Mesendoderm (in vitro differentiated cells): ENCODE data around the gene DNAJC5G.

Experiments
- DNase-seq: peaks from one replicate; pipeline ENCODE4 v3.0.0; 2013
- H2AK5ac ChIP-seq: 2 replicates; pipeline ENCODE4 v1.6.1; 2013; ENCODE audit warnings: low read length, inconsistent platforms
- H2BK120ac ChIP-seq: 2 replicates; pipeline ENCODE4 v1.6.1; 2013; ENCODE audit warnings: low read depth, mild to moderate bottlenecking, low read length, moderate library complexity, mixed read lengths
- H2BK15ac ChIP-seq: replicated peaks from 2 replicates; pipeline ENCODE4 v1.6.1; 2013; ENCODE audit warnings: low read depth, mild to moderate bottlenecking, moderate library complexity
- H2BK5ac ChIP-seq: 2 replicates; pipeline ENCODE4 v1.6.1; 2013; ENCODE audit warnings: low read length, inconsistent platforms
- H3K18ac ChIP-seq: 2 replicates; pipeline ENCODE4 v1.6.1; 2013; ENCODE audit warnings: mild to moderate bottlenecking, low read length, mixed read lengths
- H3K23ac ChIP-seq: one replicate; pipeline ENCODE4 v1.6.1; 2013; ENCODE audit warnings: low read length
- H3K27ac ChIP-seq: 2 replicates; pipeline ENCODE4 v1.5.1; 2013; ENCODE audit warnings: low read depth, mild to moderate bottlenecking, inconsistent platforms, low read length, moderate library complexity
- H3K27me3 ChIP-seq: 2 replicates; pipeline ENCODE4 v1.6.1; 2013; ENCODE audit warnings: low read length, control low read depth, mild to moderate bottlenecking, inconsistent platforms; ENCODE audit not compliant: insufficient read depth, poor library complexity
- H3K36me3 ChIP-seq: 2 replicates; pipeline ENCODE4 v1.6.1; 2013; ENCODE audit warnings: low read length, inconsistent platforms; ENCODE audit not compliant: control insufficient read depth, insufficient read depth
- H3K4ac ChIP-seq: one replicate; pipeline ENCODE4 v1.6.1; 2013; ENCODE audit warnings: low read depth, mild to moderate bottlenecking, low read length, moderate library complexity
- H3K4me1 ChIP-seq: 2 replicates; pipeline ENCODE4 v1.6.1; 2013; ENCODE audit warnings: low read depth, low read length, inconsistent platforms; ENCODE audit not compliant: control insufficient read depth
- H3K4me2 ChIP-seq: 2 replicates; pipeline ENCODE4 v1.6.1; 2013; ENCODE audit warnings: low read length
- H3K4me3 ChIP-seq: 2 replicates; pipeline ENCODE4 v1.5.1; 2013; ENCODE audit warnings: mild to moderate bottlenecking, low read length
- H3K56ac ChIP-seq: one replicate; pipeline ENCODE4 v1.6.1; 2013; ENCODE audit warnings: low read length
- H3K79me1 ChIP-seq: 2 replicates; pipeline ENCODE4 v1.6.1; 2013; ENCODE audit warnings: low read length, inconsistent platforms
- H3K79me2 ChIP-seq: 2 replicates; pipeline ENCODE4 v1.6.1; 2013; ENCODE audit warnings: mild to moderate bottlenecking, low read length; ENCODE audit not compliant: control insufficient read depth, insufficient read depth
- H3K9ac ChIP-seq: 2 replicates; pipeline ENCODE4 v1.6.1; 2013; ENCODE audit warnings: low read length, inconsistent platforms
- H4K5ac ChIP-seq: one replicate; pipeline ENCODE4 v1.6.1; 2013; ENCODE audit warnings: low read length
- H4K8ac ChIP-seq: one replicate; pipeline ENCODE4 v1.6.1; 2013; ENCODE audit warnings: low read depth, mild to moderate bottlenecking, control low read depth, low read length, moderate library complexity
- WGBS: extraction: QIAGEN DNeasy Blood & Tissue Kit; methylation state at CpG from one replicate; pipeline ENCODE4 v1.1.7; 2013; ENCODE audit warnings: low lambda C conversion rate, missing lambda C conversion rate; ENCODE audit not compliant: insufficient coverage; ENCODE audit errors: extremely low coverage; 5-methylcytosine and 5-hydroxymethylcytosine counted together

DNAJC5G gene

DNA sequence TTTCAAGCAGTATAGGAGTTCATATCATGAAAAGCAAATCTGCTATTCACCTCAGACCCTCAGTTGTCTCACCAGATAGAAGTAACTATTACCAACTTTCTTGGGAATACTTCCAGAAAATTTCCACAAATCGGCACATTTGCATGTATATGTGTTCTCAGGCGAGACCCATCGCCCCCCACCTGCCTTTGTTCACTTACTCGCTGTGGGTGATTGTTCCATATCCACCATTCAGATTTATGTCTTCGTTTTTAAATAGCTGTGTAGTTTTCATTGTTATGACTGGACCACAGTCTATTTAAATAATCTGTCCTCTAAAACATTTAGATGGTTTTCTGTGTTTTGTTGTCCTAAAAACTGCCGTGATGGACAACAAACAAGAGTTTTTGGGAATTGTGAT is 10.2 kb downstream of the DNAJC5G start:
- Histone ChIP-seq H3K36me3 (no peaks in the 10 kb centered on the region), H4K5ac (no peak overlapping the region), H3K4ac (no peak overlapping the region), H3K18ac (no peak overlapping the region), H3K27ac (no peak overlapping the region), H4K8ac (no peak overlapping the region), H3K4me2 (no peak overlapping the region), H3K79me2 (no peaks in the 10 kb centered on the region), H3K9ac (no peak overlapping the region), H2BK5ac (no peak overlapping the region), H2BK15ac (no peak overlapping the region), H2AK5ac (no peak overlapping the region), H3K79me1 (no peaks in the 10 kb centered on the region), H3K27me3 (no peaks in the 10 kb centered on the region), H3K4me1 (peaks cover 11% of the 10 kb centered on the region), H3K56ac (no peak overlapping the region), H2BK120ac (no peak overlapping the region), H3K23ac (no peak overlapping the region), H3K4me3 (no peak overlapping the region)
- DNase-seq: no peak
- no CpG with 5 or more reads among the region's 6 CpGs for WGBS

DNA sequence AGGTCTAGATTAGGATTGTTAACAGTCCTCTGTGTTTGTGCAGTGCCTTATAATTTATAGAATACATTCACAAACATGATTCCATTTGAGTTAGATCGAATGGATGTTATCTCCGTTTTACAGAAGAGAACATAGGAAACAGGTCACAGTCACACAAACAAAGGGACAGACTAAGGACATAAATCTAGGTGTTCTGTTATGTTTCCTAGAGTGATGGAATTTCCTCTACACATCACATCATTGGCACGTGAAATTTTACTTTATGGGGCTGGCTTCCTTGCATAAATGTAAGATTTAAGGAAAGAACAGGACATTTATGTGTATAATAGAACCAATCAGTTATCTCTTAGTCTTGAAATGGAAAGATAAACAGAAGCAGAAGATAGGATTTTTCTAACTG is 13.4 kb downstream of the DNAJC5G start:
- H4K5ac ChIP-seq: no peak overlapping the region

DNA sequence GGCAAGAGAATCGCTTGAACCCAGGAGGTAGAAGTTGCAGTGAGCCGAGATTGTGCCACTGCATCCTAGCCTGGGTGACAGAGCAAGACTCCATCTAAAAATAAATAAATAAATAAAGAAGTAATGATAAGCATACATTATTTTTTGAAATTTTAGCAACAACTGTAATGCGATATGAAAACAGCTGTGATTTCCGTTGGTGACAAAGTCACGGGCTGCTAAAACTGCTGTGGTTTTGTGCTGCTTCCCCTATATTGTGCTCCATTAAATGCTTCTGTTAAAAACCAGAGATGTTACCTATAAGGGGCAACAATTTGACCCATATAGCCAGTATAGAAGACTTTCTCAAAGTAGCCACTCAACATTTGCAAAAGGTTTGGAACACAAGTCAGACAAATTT is 15.3 kb downstream of the DNAJC5G start:
- Histone ChIP-seq H3K4me1 (peaks cover 2% of the 10 kb centered on the region), H2BK15ac (no peak overlapping the region), H2BK120ac (no peak overlapping the region), H3K9ac (no peak overlapping the region), H2BK5ac (no peak overlapping the region), H3K79me1 (no peaks in the 10 kb centered on the region), H4K5ac (no peak overlapping the region), H3K18ac (no peak overlapping the region), H3K27me3 (no peaks in the 10 kb centered on the region), H3K4me2 (no peak overlapping the region), H3K4ac (no peak overlapping the region), H4K8ac (no peak overlapping the region), H3K56ac (no peak overlapping the region), H3K36me3 (no peaks in the 10 kb centered on the region), H3K23ac (no peak overlapping the region), H2AK5ac (no peak overlapping the region), H3K27ac (no peak overlapping the region), H3K4me3 (no peak overlapping the region), H3K79me2 (no peaks in the 10 kb centered on the region)
- no peak for DNase-seq
- no CpG with 5 or more reads among the region's 5 CpGs for WGBS

More for the DNA sequence above, 13.4 kb downstream of the DNAJC5G start:
- no peak overlapping the region for H3K27ac ChIP-seq
- no peak overlapping the region for H3K18ac ChIP-seq
- no peaks in the 10 kb centered on the region for H3K36me3 ChIP-seq
- H3K4me3 ChIP-seq: no peak overlapping the region
- H3K56ac ChIP-seq: no peak overlapping the region
- no peaks in the 10 kb centered on the region for H3K27me3 ChIP-seq
- H3K79me2 ChIP-seq: no peaks in the 10 kb centered on the region
- H2BK5ac ChIP-seq: no peak overlapping the region
- H3K79me1 ChIP-seq: no peaks in the 10 kb centered on the region
- H3K9ac ChIP-seq: no peak overlapping the region
- H4K8ac ChIP-seq: no peak overlapping the region
- peaks cover 2% of the 10 kb centered on the region for H3K4me1 ChIP-seq
- no peak overlapping the region for H2AK5ac ChIP-seq
- no peak overlapping the region for H3K23ac ChIP-seq
- H3K4ac ChIP-seq: no peak overlapping the region
- no peak overlapping the region for H2BK15ac ChIP-seq
- H2BK120ac ChIP-seq: no peak overlapping the region
- DNase-seq: no peak
- no CpG with 5 or more reads among the region's 3 CpGs for WGBS
- no peak overlapping the region for H3K4me2 ChIP-seq

DNA sequence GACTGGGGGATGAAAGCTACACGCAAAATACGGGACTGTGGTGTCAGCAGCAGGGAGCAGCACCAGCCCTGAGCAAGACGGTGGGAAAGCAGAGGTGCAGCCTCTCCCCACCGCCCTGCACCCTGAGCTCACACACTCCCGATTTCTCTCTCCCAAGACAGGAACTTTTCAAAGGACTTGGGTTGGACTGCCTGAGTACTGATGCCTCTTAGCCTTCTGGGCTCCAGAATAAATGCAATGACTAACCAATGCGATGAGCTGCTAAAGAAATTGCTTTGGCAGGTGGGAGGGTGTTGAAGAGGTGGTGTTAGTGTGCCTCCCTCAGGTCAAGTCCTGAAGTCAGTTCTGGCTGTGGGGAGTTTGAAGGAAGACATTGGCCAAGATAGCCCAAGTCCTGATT is 16.6 kb downstream of the DNAJC5G start:
- H4K5ac ChIP-seq: no peak overlapping the region
- H3K4me2 ChIP-seq: no peak overlapping the region
- no peak overlapping the region for H3K4ac ChIP-seq
- no peak overlapping the region for H2BK15ac ChIP-seq
- H3K56ac ChIP-seq: no peak overlapping the region
- WGBS: no CpG with 5 or more reads among the region's 6 CpGs
- no peak overlapping the region for H3K23ac ChIP-seq
- H3K18ac ChIP-seq: no peak overlapping the region
- H4K8ac ChIP-seq: no peak overlapping the region
- no peak overlapping the region for H3K4me3 ChIP-seq
- H2BK5ac ChIP-seq: no peak overlapping the region
- no peaks in the 10 kb centered on the region for H3K79me1 ChIP-seq
- H3K27ac ChIP-seq: no peak overlapping the region
- H3K27me3 ChIP-seq: no peaks in the 10 kb centered on the region
- no peaks in the 10 kb centered on the region for H3K36me3 ChIP-seq
- H2BK120ac ChIP-seq: no peak overlapping the region
- H3K79me2 ChIP-seq: no peaks in the 10 kb centered on the region
- H3K9ac ChIP-seq: no peak overlapping the region
- peaks cover 2% of the 10 kb centered on the region for H3K4me1 ChIP-seq
- peak; percentile 78 for DNase-seq
- no peak overlapping the region for H2AK5ac ChIP-seq

DNA sequence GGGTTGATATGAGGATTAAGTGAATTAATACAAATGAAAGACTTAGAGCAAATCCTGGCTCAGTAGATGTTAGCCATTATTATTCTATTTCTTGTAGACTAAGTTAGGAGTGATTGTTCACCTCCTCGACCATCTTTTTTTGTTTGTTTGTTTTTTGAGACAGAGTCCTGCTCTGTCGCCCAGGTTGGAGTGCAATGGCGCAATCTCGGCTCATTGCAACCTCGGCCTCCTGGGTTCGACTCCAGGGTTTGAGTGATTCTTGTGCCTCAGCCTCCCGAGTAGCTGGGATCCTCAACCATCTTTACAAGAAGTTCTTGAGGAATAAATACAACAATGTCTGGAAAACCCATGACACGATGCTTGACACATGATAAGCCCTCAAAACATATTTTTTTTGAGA is 19.7 kb downstream of the DNAJC5G start:
- Histone ChIP-seq H3K79me2 (no peaks in the 10 kb centered on the region), H3K18ac (no peak overlapping the region), H3K4me3 (no peak overlapping the region), H3K9ac (no peak overlapping the region), H2BK120ac (no peak overlapping the region), H3K27ac (no peak overlapping the region), H3K79me1 (no peaks in the 10 kb centered on the region), H2BK5ac (no peak overlapping the region), H3K27me3 (no peaks in the 10 kb centered on the region), H3K4me1 (peaks cover 2% of the 10 kb centered on the region), H3K36me3 (no peaks in the 10 kb centered on the region), H2AK5ac (no peak overlapping the region), H3K56ac (no peak overlapping the region), H4K5ac (no peak overlapping the region), H4K8ac (no peak overlapping the region), H3K4ac (no peak overlapping the region), H3K4me2 (no peak overlapping the region), H3K23ac (no peak overlapping the region), H2BK15ac (no peak overlapping the region)
- WGBS: no CpG with 5 or more reads among the region's 8 CpGs
- no peak for DNase-seq

DNA sequence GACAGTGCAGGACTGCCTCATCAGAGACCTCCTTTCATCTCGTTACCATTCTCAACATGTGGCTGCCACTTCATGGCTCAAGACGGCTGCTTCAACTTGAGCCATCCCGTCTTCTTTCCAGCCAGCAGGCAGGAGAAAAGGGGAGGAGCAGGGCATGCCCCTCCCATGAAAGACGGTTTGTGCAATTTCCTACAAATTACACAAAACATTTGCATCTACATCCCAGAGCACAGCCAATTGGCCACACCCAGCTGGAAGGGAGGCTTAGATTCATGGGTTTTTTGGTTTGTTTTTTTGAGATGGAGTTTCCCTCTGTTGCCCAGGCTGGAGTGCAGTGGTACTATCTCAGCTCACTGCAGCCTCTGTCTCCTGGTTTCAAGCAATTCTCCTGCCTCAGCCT is 21.2 kb downstream of the DNAJC5G start:
- Histone ChIP-seq H3K79me2 (no peaks in the 10 kb centered on the region), H3K23ac (no peak overlapping the region), H2BK5ac (no peak overlapping the region), H3K4me1 (peaks cover 2% of the 10 kb centered on the region), H3K4me3 (no peak overlapping the region), H3K36me3 (no peaks in the 10 kb centered on the region), H3K18ac (no peak overlapping the region), H3K79me1 (no peaks in the 10 kb centered on the region), H4K8ac (no peak overlapping the region), H3K27me3 (no peaks in the 10 kb centered on the region), H2AK5ac (no peak overlapping the region), H2BK120ac (no peak overlapping the region), H2BK15ac (no peak overlapping the region), H3K9ac (no peak overlapping the region), H3K4me2 (no peak overlapping the region), H3K56ac (no peak overlapping the region), H3K4ac (no peak overlapping the region), H4K5ac (no peak overlapping the region), H3K27ac (no peak overlapping the region)
- no CpG with 5 or more reads among the region's 4 CpGs for WGBS
- DNase-seq: no peak
